ENCODE measurements around the gene TENM4. TPM values are rescaled to one million over a fixed set of nuclear protein-coding genes. Genes with fewer than 3 reads are reported as not detected.

TENM4 gene
- total and polyA plus RNA-seq, 10 of the 15 experiments (the other 5 are each of a cell fraction or from before 2014, with no cell fraction given): 0.03 to 0.12 (median 0.06) TPM; not detected in 7

- TF ChIP-seq SIX5 (IDR thresholded peaks at IDR 0.05; ENCODE audit: low read depth, low read length, severe bottlenecking) (no peak), GABPA (IDR thresholded peaks at IDR 0.05; ENCODE audit: low read depth) (no peak)
Measured at GRCh38 chr11:78725200-78725599, 715.6 kb downstream of the TENM4 start (continued).

GRCh38 chr11:78722786-78723185, 718.0 kb downstream of the TENM4 start:
- 70% methylated on average over 5 of the region's 5 CpGs for WGBS (ENCODE audit: insufficient coverage, insufficient replicate concordance, low lambda C conversion rate, missing lambda C conversion rate)
- Histone ChIP-seq H2AFZ (ENCODE audit: control insufficient read depth, low read depth, low read length) (no peak overlapping the region), H4K20me1 (ENCODE audit: control insufficient read depth, insufficient read depth) (no peaks in the 10 kb centered on the region), H3K4me3 (no peak overlapping the region), H3K79me2 (ENCODE audit: control insufficient read depth, insufficient read depth, low read length) (no peaks in the 10 kb centered on the region), H3K27me3 (replicated peaks in 1 of 2; ENCODE audit: control insufficient read depth in 2 of 2, insufficient read depth in 2 of 2, low read length in 1 of 2) (no peaks in the 10 kb centered on the region; a peak in 2 of 4 replicates), H3K36me3 (ENCODE audit: control insufficient read depth in 2 of 2, insufficient read depth in 2 of 2, low read length in 1 of 2) (no peaks in the 10 kb centered on the region), H3K4me1 (ENCODE audit: control insufficient read depth, insufficient read depth, low read length) (no peaks in the 10 kb centered on the region), H3K4me2 (ENCODE audit: control insufficient read depth, insufficient read depth) (no peak overlapping the region), H3K27ac (ENCODE audit: control insufficient read depth, insufficient read depth) (no peak overlapping the region), H3K9ac (ENCODE audit: control insufficient read depth, insufficient read depth, low read length) (no peak overlapping the region), H3K9me3 (replicated peaks; ENCODE audit: control insufficient read depth, insufficient read depth, low read length) (no peaks in the 10 kb centered on the region)
- CTCF ChIA-PET: interaction anchor here (0.8 to 5.4 kb wide), 3 partner anchors 7 to 82 kb away, joined by 3 to 27 read pairs (median 3); no protein-coding TSS in a partner anchor
- RAD21 ChIA-PET (ENCODE audit: unreplicated experiment): no interaction called here
- BruUV-seq (replicated peaks): no TSS peak
- SMC1A ChIA-PET (ENCODE audit: uncharacterized antibody, unreplicated experiment): no interaction called here
- ATAC-seq (no peak), FAIRE-seq (no peak), DNase-seq (ENCODE audit: low read depth, low spot score) (no peak)
- POLR2A ChIA-PET: no interaction called here
- intact Hi-C loops (cut with micrococcal nuclease; ENCODE audit: unreplicated experiment): no loop called here
- in situ Hi-C loops (cut with MboI): no loop called here
- TF ChIP-seq TARDBP (IDR thresholded peaks at IDR 0.05; ENCODE audit: borderline replicate concordance) (no peak), IRF3 (IDR thresholded peaks at IDR 0.05) (no peak)

- BruUV-seq (replicated peaks): no TSS peak
- CTCF ChIA-PET: no interaction called here
Measured at GRCh38 chr11:78720281-78720989, 720.4 kb downstream of the TENM4 start.

More at GRCh38 chr11:78720281-78720989, 720.4 kb downstream of the TENM4 start:
- ChIA-PET RAD21 (ENCODE audit: unreplicated experiment) (no interaction called here), POLR2A (no interaction called here), SMC1A (ENCODE audit: uncharacterized antibody, unreplicated experiment) (interaction anchor here (1.2 to 7.2 kb wide), 2 partner anchors 15 to 75 kb away, joined by 4 to 55 read pairs; no protein-coding TSS in a partner anchor)
- intact Hi-C loops (cut with micrococcal nuclease; ENCODE audit: unreplicated experiment): no loop called here
- no peak overlapping the region for H3K4me3 ChIP-seq
- TF ChIP-seq SREBF1 (IDR thresholded peaks at IDR 0.05; ENCODE audit: low read length): no peak
- TF ChIP-seq ATF3 (IDR thresholded peaks at IDR 0.05; ENCODE audit: borderline replicate concordance, extremely low read depth, low read depth, low read length): no peak
- no peak for TF ChIP-seq RCOR1 (conservative IDR thresholded peaks at IDR 0.05; ENCODE audit: low read depth, low read length)
- no peak for TF ChIP-seq MEF2A (IDR thresholded peaks at IDR 0.05; ENCODE audit: insufficient read depth, low read depth, low read length)
- no peak for TF ChIP-seq IRF4 (IDR thresholded peaks at IDR 0.05; ENCODE audit: low read depth, low read length)
- no peak for TF ChIP-seq RELA (IDR thresholded peaks at IDR 0.05; ENCODE audit: borderline replicate concordance, partially characterized antibody)
- TF ChIP-seq CEBPB (IDR thresholded peaks at IDR 0.05; ENCODE audit: borderline replicate concordance in 1 of 2, low read depth in 2 of 2, low read length in 2 of 2): no peak
- TF ChIP-seq ESRRA (IDR thresholded peaks at IDR 0.05; ENCODE audit: low read length): no peak
- TF ChIP-seq FOS (IDR thresholded peaks at IDR 0.05; ENCODE audit: borderline replicate concordance, extremely low read depth, insufficient read length): no peak
- TF ChIP-seq SP1 (IDR thresholded peaks at IDR 0.05; ENCODE audit: low read depth, low read length): no peak
- ATAC-seq (no peak), FAIRE-seq (no peak), DNase-seq (ENCODE audit: low read depth, low spot score) (no peak)
- no peaks in the 10 kb centered on the region for H3K79me2 ChIP-seq (ENCODE audit: control insufficient read depth, insufficient read depth, low read length)
- H2AFZ ChIP-seq (ENCODE audit: control insufficient read depth, low read depth, low read length): no peak overlapping the region
- in situ Hi-C loops (cut with MboI): no loop called here
- no peak overlapping the region for H3K27ac ChIP-seq (ENCODE audit: control insufficient read depth, insufficient read depth)
- no peaks in the 10 kb centered on the region for H4K20me1 ChIP-seq (ENCODE audit: control insufficient read depth, insufficient read depth)
- H3K36me3 ChIP-seq (ENCODE audit: control insufficient read depth in 2 of 2, insufficient read depth in 2 of 2, low read length in 1 of 2): no peaks in the 10 kb centered on the region
- no peak overlapping the region for H3K9ac ChIP-seq (ENCODE audit: control insufficient read depth, insufficient read depth, low read length)
- H3K9me3 ChIP-seq (replicated peaks; ENCODE audit: control insufficient read depth, insufficient read depth, low read length): no peaks in the 10 kb centered on the region
- no peaks in the 10 kb centered on the region; a peak in 1 of 4 replicates for H3K27me3 ChIP-seq (replicated peaks in 1 of 2; ENCODE audit: control insufficient read depth in 2 of 2, insufficient read depth in 2 of 2, low read length in 1 of 2)
- H3K4me2 ChIP-seq (ENCODE audit: control insufficient read depth, insufficient read depth): no peak overlapping the region
- H3K4me1 ChIP-seq (ENCODE audit: control insufficient read depth, insufficient read depth, low read length): no peaks in the 10 kb centered on the region
